Measurements from ENCODE around the gene NAT14. TPM values are rescaled to one million over a fixed set of nuclear protein-coding genes. Genes with fewer than 3 reads are reported as not detected.

Gene NAT14
- polyA plus RNA-seq, 4 donors: 43.6 to 68.7 (median 51.3) TPM

GRCh38 chr19:55452749-55453346, 32.1 kb upstream of the NAT14 start:
- peak; percentile 74 to 80 (median 78) for DNase-seq (ENCODE audit: low read depth in 4 of 4, low spot score in 3 of 4)

- no peak for DNase-seq (ENCODE audit: low read depth in 4 of 4, low spot score in 3 of 4)
These were observed 31.3 kb upstream of the NAT14 start for GRCh38 chr19:55453511-55454260.

GRCh38 chr19:55454787-55455243, 30.2 kb upstream of the NAT14 start:
- no peak for DNase-seq (ENCODE audit: low read depth in 4 of 4, low spot score in 3 of 4)

GRCh38 chr19:55455576-55456235, 29.3 kb upstream of the NAT14 start:
- no peak for DNase-seq (ENCODE audit: low read depth in 4 of 4, low spot score in 3 of 4)

GRCh38 chr19:55456347-55456746, 28.6 kb upstream of the NAT14 start:
- no peak for DNase-seq (ENCODE audit: low read depth in 4 of 4, low spot score in 3 of 4)

GRCh38 chr19:55457683-55458457, 27.1 kb upstream of the NAT14 start:
- no peak for DNase-seq (ENCODE audit: low read depth in 4 of 4, low spot score in 3 of 4)

GRCh38 chr19:55459551-55459949, 25.4 kb upstream of the NAT14 start:
- DNase-seq (ENCODE audit: low read depth in 4 of 4, low spot score in 3 of 4): no peak

- DNase-seq (ENCODE audit: low read depth in 4 of 4, low spot score in 3 of 4): no peak
These were observed 24.9 kb upstream of the NAT14 start for GRCh38 chr19:55459950-55460657.

- no peak for DNase-seq (ENCODE audit: low read depth in 4 of 4, low spot score in 3 of 4)
These were observed 24.2 kb upstream of the NAT14 start for GRCh38 chr19:55460670-55461258.

- DNase-seq (ENCODE audit: low read depth in 4 of 4, low spot score in 3 of 4): peak; percentile 98 to 99 (median 99)
These were observed 23.6 kb upstream of the NAT14 start, which contains the start of gene ISOC2 for GRCh38 chr19:55461259-55461973. Gene ISOC2 (minus strand): TSS chr19:55461642. CDS start chr19:55456486, 5,156 bp downstream.

- DNase-seq (ENCODE audit: low read depth in 4 of 4, low spot score in 3 of 4): no peak
These were observed 22.9 kb upstream of the NAT14 start for GRCh38 chr19:55461974-55462626.

GRCh38 chr19:55462722-55463121, 22.3 kb upstream of the NAT14 start:
- no peak for DNase-seq (ENCODE audit: low read depth in 4 of 4, low spot score in 3 of 4)

- DNase-seq (ENCODE audit: low read depth in 4 of 4, low spot score in 3 of 4): no peak
These were observed 21.4 kb upstream of the NAT14 start for GRCh38 chr19:55463583-55464031.

- DNase-seq (ENCODE audit: low read depth in 4 of 4, low spot score in 3 of 4): no peak
These were observed 20.8 kb upstream of the NAT14 start for GRCh38 chr19:55464039-55464661.

- no peak for DNase-seq (ENCODE audit: low read depth in 4 of 4, low spot score in 3 of 4)
These were observed 20.3 kb upstream of the NAT14 start, which contains the start of gene C19orf85 for GRCh38 chr19:55464662-55465054. Gene C19orf85 (minus strand): TSS chr19:55464751. CDS start chr19:55464554, 197 bp downstream.

- DNase-seq (ENCODE audit: low read depth in 4 of 4, low spot score in 3 of 4): no peak
These were observed 19.3 kb upstream of the NAT14 start for GRCh38 chr19:55465460-55466240.

- no peak for DNase-seq (ENCODE audit: low read depth in 4 of 4, low spot score in 3 of 4)
These were observed 18.8 kb upstream of the NAT14 start for GRCh38 chr19:55466241-55466614.
